ENCODE results near the gene NR2C2.

DNA sequence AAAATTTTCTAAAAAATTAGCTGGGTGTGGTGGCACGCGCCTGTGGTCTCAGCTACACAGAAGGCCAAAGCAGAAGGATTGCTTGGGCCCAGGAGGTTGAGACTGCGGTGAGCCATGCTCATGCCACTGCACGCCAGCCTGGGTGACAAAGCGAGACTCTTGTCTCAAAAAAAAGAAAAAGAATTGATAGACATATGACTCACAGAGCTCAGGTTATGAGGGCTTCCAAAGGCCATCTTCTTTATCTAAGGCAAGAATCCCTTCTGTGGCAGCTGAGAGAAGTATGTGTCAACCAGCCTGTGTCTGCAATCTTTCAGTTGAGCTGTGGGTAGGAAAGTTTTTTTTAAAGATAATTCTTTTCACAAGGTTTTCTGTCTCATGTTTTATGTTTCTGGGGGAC is 63.8 kb downstream of the NR2C2 start:
- TF ChIP-seq CTCF (IDR thresholded peaks at IDR 0.05; ENCODE audit: low read depth, low read length, missing input control) (no peak), JUND (IDR thresholded peaks at IDR 0.05) (no peak), TAF1 (conservative IDR thresholded peaks at IDR 0.05) (no peak)
